Measurements from ENCODE around the gene ZDHHC14.

ZDHHC14 gene

GRCh38 chr6:157607317-157608109 is 226.5 kb downstream of the ZDHHC14 start:
- no peak overlapping the region for H3K27ac ChIP-seq
- TF ChIP-seq ZFX (IDR thresholded peaks at IDR 0.05; ENCODE audit: borderline replicate concordance) = no peak
- TF ChIP-seq CTCF (IDR thresholded peaks at IDR 0.05) = no peak

- no peak for TF ChIP-seq ZFX (IDR thresholded peaks at IDR 0.05; ENCODE audit: borderline replicate concordance)
- no peak for TF ChIP-seq CTCF (IDR thresholded peaks at IDR 0.05)
Measured at GRCh38 chr6:157608221-157609075, 227.5 kb downstream of the ZDHHC14 start.

DNA sequence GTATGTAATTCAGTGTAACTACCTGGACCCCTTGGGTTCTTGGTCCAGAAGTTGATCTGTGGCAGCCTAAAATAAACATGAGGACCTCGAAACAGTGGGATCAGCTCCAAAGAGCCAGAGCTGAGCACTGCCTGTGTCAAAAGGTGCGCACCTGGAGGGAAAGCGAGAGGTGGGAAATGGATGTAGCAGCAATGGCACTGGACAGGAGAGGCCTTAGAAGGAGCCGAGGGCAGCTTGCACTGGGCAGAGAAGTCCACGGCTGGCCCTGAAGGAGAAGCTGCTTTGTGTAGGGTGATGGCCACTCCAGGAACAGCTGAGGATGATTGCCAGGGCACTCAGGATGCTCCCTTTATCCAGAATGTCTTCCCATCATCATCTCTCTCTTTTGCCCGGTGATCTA is 228.1 kb downstream of the ZDHHC14 start:
- TF ChIP-seq CTCF (IDR thresholded peaks at IDR 0.05) (no peak), ZFX (IDR thresholded peaks at IDR 0.05; ENCODE audit: borderline replicate concordance) (no peak)
- no peak overlapping the region for H3K27ac ChIP-seq

More at GRCh38 chr6:157608221-157609075, 227.5 kb downstream of the ZDHHC14 start:
- H3K27ac ChIP-seq = no peak overlapping the region

DNA sequence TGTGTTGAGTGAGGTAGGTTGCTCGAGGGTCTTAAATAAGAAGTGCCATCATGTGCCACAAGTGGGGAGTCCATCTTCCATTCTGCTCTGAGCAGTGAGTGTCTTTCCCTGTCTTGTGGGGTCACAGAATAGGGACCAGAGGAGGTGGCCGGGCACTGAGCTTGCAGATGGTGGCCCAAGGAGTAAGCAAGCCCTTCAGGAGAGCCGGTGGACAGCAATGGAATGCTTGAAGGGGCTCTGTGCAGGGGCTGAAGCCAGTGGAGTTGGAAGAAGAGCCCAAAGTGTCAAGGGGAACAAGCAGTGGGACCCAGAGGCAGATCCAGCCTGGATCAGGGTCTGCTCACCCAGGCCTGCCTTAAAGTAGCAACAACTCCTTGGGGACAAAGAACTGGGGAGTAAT is 228.6 kb downstream of the ZDHHC14 start:
- H3K27ac ChIP-seq = no peak overlapping the region
- TF ChIP-seq CTCF (IDR thresholded peaks at IDR 0.05) = no peak
- no peak for TF ChIP-seq ZFX (IDR thresholded peaks at IDR 0.05; ENCODE audit: borderline replicate concordance)

- TF ChIP-seq CTCF (IDR thresholded peaks at IDR 0.05) = no peak
- no peak for TF ChIP-seq ZFX (IDR thresholded peaks at IDR 0.05; ENCODE audit: borderline replicate concordance)
- H3K27ac ChIP-seq = no peak overlapping the region
Measured at GRCh38 chr6:157610451-157610999, 229.5 kb downstream of the ZDHHC14 start.

- H3K27ac ChIP-seq = no peak overlapping the region
- TF ChIP-seq CTCF (IDR thresholded peaks at IDR 0.05) (no peak), ZFX (IDR thresholded peaks at IDR 0.05; ENCODE audit: borderline replicate concordance) (no peak)
Measured at GRCh38 chr6:157611406-157611805, 230.4 kb downstream of the ZDHHC14 start.

All from 22Rv1 (cell line).